ENCODE results near the gene CAMTA1.

- TF ChIP-seq CTCF (IDR thresholded peaks at IDR 0.05) (no peak), POLR2A (IDR thresholded peaks at IDR 0.05) (no peak)
Measured at GRCh38 chr1:6917067-6917466, 131.8 kb downstream of the CAMTA1 start.
